Smooth muscle cell of the coronary artery (primary cell): Measurements from ENCODE around the gene ADSS2. TPM values are rescaled to one million over a fixed set of nuclear protein-coding genes. Genes with fewer than 3 reads are reported as not detected.

ENCODE experiments used
- total RNA-seq: library from RNA; depleted of rRNA; stranded (reverse); fragments of >200 nt; gene quantifications from 2 replicates; pipeline ENCODE4 v1.2.3, GENCODE V29; 2014; ENCODE audit warnings: low replicate concordance

The ADSS2 gene
- 17.6 and 37.1 TPM in 2 replicates for total RNA-seq

GRCh38 chr1:244451539-244451950 lies at the start of gene ADSS2:
TSS of gene ADSS2 (minus strand) at chr1:244451909. CDS start at chr1:244451817, 92 bp downstream.

GRCh38 chr1:244461245-244462071 lies 9.7 kb upstream of the ADSS2 start, which contains the start of gene CATSPERE:
TSS of gene CATSPERE (plus strand) at chr1:244461273. CDS start at chr1:244461430, 157 bp downstream.

Other genes starting within 250 kb of the ADSS2 start
- gene CATSPERE, start 9.4 kb upstream of the ADSS2 start, total RNA-seq, result 0.45 and 1.3 TPM in 2 replicates
- 21.2 and 41.3 TPM in 2 replicates for gene DESI2, start 201.2 kb upstream of the ADSS2 start, total RNA-seq